ENCODE results near the gene TMEM123.

The TMEM123 gene

GRCh38 chr11:102426570-102426969 is 26.0 kb downstream of the TMEM123 start:
- DNase-seq (ENCODE audit: low read depth in 2 of 2) = no peak

- no peak for DNase-seq (ENCODE audit: low read depth in 2 of 2)
These were observed 26.6 kb downstream of the TMEM123 start for GRCh38 chr11:102426000-102426399.

- DNase-seq (ENCODE audit: low read depth in 2 of 2) = no peak
These were observed 28.6 kb downstream of the TMEM123 start for GRCh38 chr11:102423936-102424335.

- DNase-seq (ENCODE audit: low read depth in 2 of 2) = no peak
These were observed 29.5 kb downstream of the TMEM123 start for GRCh38 chr11:102422817-102423712.

DNA sequence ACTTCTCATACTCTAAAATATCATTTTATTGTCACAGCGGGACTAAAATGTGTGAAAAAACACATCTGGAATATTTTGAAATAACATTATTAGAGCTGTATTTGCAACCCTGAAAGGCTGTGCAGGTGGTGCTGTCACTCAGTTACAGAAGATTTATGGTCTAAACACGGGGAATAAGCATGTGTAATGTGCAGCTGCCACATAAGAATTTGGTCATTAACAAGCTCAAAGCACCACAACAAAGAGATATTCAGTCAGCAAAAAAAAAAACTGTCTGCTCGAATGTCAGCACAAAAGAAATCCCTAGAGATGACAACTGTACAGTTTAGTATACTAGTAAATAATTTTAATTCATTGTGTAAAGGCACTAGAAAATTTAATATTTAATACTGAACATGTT is 31.3 kb downstream of the TMEM123 start:
- no peak for DNase-seq (ENCODE audit: low read depth in 2 of 2)

- DNase-seq (ENCODE audit: low read depth in 2 of 2) = no peak
These were observed 32.0 kb downstream of the TMEM123 start for GRCh38 chr11:102420547-102420946.

- no peak for DNase-seq (ENCODE audit: low read depth in 2 of 2)
These were observed 33.4 kb downstream of the TMEM123 start for GRCh38 chr11:102419181-102419580.

GRCh38 chr11:102416976-102417375 is 35.6 kb downstream of the TMEM123 start:
- DNase-seq (ENCODE audit: low read depth in 2 of 2) = no peak

- no peak for DNase-seq (ENCODE audit: low read depth in 2 of 2)
These were observed 37.2 kb downstream of the TMEM123 start for GRCh38 chr11:102415304-102415916.

DNA sequence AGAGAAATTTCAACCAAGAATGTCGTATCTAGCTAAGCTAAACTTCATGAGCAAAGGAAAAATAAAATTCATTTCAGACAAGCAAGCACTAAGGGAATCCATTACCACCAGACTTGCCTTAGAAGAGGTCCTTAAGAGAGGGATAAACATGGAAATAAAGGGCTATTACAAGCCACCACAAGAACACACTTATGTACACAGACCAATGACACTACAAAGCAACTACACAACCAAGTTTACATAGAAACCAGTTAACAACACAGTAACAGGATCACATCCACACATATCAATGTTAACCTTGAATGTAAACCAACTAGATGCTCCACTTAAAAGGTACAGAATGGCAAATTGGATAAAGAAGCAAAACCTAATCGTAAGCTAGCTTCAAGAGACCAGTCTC is 38.0 kb downstream of the TMEM123 start:
- DNase-seq (ENCODE audit: low read depth in 2 of 2) = no peak

DNA sequence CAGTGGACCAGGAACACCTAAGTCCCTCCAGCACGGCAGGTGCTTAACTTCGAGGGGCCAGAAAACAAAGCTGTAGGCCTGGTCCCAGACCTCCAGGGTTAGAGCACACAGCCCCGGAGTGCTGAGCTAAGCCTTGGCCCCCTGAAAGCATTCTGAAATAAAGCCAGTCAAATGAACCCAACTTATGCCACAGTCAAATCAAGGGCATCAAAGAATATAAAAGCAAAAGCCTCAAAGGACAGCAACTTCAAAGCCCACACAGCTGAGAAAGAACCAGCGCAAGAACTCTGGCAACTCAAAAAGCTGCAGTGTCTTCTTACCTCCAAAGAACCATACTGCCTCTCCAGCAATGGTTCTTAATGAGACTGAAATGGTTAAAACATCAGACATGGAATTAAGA is 39.1 kb downstream of the TMEM123 start:
- no peak for DNase-seq (ENCODE audit: low read depth in 2 of 2)

DNA sequence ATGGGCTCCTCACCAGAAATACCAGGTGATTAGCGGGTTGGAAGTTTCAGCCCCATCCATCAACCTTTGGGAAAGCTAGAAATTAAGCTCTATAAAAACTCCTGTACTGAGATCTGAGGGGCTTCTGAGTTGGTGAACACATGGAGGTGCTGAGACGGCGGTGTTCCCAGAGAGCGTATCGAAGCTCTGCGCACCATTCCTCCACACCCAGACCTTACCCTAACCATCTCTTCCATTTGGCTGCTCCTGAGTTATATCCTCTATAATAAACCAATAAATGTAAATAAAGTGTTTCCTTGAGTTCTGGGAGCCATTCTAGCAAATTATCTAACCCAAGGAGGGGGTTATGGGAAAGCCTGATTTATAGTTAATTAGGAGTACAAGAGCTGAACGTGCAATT is 41.4 kb downstream of the TMEM123 start:
- DNase-seq (ENCODE audit: low read depth in 2 of 2) = no peak

DNA sequence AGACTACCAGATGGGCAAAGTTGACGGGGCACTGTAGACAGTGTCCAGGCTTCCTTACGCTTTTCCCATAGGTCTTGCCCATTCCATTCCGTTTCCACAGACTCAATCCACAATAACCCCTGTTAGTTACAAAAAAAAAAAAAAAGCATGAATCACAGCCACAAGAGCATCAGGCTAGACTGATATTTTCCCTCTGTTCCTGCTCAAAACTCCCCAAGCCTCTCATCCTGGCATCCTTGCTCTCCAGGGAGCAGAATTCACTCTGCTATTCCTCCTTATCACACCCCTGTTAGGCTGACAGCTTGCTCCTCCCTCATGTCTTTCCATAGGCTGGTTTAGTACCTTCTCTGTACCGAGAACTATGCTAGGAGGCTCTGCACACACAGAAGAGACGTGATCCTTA is 42.2 kb downstream of the TMEM123 start:
- no peak for DNase-seq (ENCODE audit: low read depth in 2 of 2)

GRCh38 chr11:102408339-102408738 is 44.2 kb downstream of the TMEM123 start:
- no peak for DNase-seq (ENCODE audit: low read depth in 2 of 2)

- DNase-seq (ENCODE audit: low read depth in 2 of 2) = no peak
These were observed 44.7 kb downstream of the TMEM123 start for GRCh38 chr11:102407901-102408300.

DNA sequence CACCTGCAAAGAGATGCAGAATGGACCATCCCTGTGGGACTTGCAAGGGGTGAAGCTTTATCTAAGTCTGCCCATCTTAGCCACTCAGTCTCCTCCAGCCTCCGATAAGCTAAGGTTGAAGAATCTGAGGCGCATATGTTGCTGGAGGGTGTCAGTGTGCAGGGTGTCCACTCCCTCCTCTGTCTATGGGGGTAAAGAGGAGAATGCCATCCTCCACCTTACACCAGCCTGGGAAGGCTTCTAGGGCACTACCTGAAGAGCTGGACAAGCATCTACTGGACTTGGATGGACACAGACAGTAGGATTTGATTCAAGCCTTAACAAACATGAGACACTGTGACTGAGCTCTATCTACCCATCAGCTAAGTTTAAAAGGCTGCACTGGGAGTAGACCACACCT is 46.5 kb downstream of the TMEM123 start:
- no peak for DNase-seq (ENCODE audit: low read depth in 2 of 2)

GRCh38 chr11:102405501-102405900 is 47.1 kb downstream of the TMEM123 start:
- no peak for DNase-seq (ENCODE audit: low read depth in 2 of 2)

DNA sequence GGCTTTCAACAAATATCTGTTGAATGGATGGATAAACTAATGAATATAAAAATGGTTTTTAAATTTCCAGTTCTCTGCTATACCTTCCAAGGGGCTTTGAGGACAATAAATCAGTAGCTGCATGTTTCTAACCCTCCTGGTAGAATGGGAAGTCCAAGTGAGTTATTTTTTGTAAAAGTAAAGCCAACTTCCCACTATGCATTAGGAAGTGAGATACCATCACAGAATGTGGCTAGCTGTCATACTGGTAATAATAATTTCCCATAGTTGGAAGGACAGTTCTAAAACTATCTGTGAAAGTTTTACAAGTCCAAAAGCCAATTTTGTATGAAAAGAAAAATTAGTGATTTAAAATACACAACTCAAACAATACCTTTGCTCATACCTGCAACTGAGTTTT is 50.0 kb downstream of the TMEM123 start:
- no peak for DNase-seq (ENCODE audit: low read depth in 2 of 2)

- no peak for DNase-seq (ENCODE audit: low read depth in 2 of 2)
These were observed 50.7 kb downstream of the TMEM123 start for GRCh38 chr11:102401905-102402304.

DNA sequence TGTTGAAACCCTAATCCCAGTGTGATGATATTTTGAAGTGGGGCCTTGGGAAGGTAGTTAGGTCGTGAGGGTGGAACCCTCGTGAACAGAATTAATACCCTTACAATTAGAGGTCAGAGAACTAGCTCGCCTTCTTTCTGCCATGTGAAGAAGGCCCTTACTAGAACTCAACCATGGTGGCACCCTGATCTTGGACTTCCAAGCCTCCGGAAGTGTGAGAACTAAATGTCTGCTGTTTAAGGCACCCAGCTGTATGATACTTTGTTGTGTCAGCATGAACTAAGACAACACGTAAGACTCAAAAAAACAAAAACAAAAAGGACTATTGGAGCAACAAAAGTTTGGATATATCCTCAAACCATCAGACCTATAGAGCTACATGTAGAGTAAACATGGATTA is 52.0 kb downstream of the TMEM123 start:
- DNase-seq (ENCODE audit: low read depth in 2 of 2) = no peak

GRCh38 chr11:102399189-102399588 is 53.4 kb downstream of the TMEM123 start:
- DNase-seq (ENCODE audit: low read depth in 2 of 2) = no peak

- no peak for DNase-seq (ENCODE audit: low read depth in 2 of 2)
These were observed 54.3 kb downstream of the TMEM123 start for GRCh38 chr11:102398297-102398696.
